Caki2 (cell line): ENCODE measurements around the gene PDE8B. TPM values are rescaled to one million over a fixed set of nuclear protein-coding genes. Genes with fewer than 3 reads are reported as not detected.
A peak's percentile ranks its signal among the peaks of the same experiment; 100 is the strongest.
"Not testable (repeated sequence)": the region's sequence is repeated elsewhere in the genome, so short reads cannot be mapped to it uniquely, and the experiment has no call there.

ENCODE experiments used
- DNase-seq: peaks from one replicate; pipeline ENCODE4 v3.0.0-alpha.2; 2015; ENCODE audit warnings: low read depth
- in situ Hi-C: cut with HindIII; loops from 2 replicates; pipeline ENCODE4 v1.10.0; 2016; ENCODE audit warnings: low sequenced_read_pairs, low pct_unique_long_range_greater_than_20kb, mixed read lengths
- total RNA-seq: library from RNA; depleted of rRNA; stranded (reverse); fragments of >200 nt; shearing (Covaris generic); gene quantifications from 2 replicates; pipeline ENCODE4 v1.2.3, GENCODE V29; 2014; ENCODE audit warnings: low replicate concordance; rRNA removed

PDE8B gene
- total RNA-seq, 1 experiment from 2014 or later = not detected

DNA sequence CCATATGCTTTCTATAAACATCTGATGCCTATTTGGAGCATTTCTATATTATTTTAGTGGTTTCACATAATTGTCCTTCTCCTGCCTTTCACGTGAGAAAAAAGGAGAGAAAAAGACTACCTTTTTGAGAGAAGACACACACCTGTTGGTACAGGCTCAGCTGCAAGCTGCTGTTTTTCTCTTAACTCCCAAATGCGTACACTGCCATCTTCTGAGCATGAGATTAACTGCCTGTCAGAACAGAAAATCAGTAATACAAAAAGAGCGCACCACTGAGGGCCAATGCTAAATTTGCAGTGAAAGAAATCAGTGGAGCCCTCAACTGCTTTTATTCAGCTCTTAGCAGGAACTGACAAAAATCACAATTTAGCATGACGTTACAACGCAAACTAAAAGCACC lies 226.7 kb downstream of the PDE8B start:
- DNase-seq = no peak
- in situ Hi-C loops = no loop called here

- in situ Hi-C loops = no loop called here
- no peak for DNase-seq
These were observed 227.6 kb downstream of the PDE8B start for GRCh38 chr5:77438071-77438470.

GRCh38 chr5:77443670-77444069 lies 233.2 kb downstream of the PDE8B start:
- no peak for DNase-seq

GRCh38 chr5:77444356-77444755 lies 233.9 kb downstream of the PDE8B start:
- no peak for DNase-seq
- in situ Hi-C loops = no loop called here

More at GRCh38 chr5:77443670-77444069, 233.2 kb downstream of the PDE8B start:
- in situ Hi-C loops = no loop called here

DNA sequence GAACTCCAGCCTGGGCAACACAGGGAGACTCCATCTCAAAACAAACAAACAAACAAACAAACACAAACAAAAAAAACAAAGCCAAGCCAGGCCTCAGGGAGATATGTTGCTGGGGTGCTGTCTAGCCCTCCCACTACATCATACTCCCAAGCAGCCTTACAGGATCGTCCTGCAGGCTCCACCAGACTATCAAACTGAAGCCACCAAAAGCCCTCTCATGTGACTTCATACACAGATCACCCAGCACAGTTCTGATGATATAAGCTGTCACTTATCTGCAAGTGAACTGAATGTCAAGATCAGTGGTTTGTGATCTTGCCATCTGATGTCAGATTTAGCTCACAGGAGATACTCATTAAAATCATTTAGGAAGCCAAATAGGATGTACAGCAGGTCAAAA lies 238.4 kb downstream of the PDE8B start:
- in situ Hi-C loops = no loop called here
- no peak for DNase-seq

DNA sequence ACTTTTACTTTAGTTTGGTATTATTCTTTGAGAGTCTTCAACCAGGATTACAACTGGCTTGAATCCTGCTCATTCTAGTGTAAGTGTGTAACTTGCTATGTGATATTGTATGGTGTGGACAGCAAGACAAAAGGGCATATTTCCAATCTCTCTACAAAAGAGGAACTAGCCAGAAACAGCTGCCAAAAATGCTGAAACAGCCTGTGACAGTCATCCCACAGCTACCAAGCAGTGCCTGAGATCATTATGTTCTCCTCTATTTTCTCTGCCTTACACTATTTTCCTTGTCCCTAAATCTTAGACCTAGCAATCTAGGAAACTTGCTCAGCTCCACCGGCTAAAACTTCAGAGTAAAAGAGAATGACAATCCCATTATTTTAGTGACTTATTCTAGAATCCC lies 238.8 kb downstream of the PDE8B start:
- in situ Hi-C loops = no loop called here
- no peak for DNase-seq

GRCh38 chr5:77449981-77450380 lies 239.5 kb downstream of the PDE8B start:
- no peak for DNase-seq
- in situ Hi-C loops = no loop called here

DNA sequence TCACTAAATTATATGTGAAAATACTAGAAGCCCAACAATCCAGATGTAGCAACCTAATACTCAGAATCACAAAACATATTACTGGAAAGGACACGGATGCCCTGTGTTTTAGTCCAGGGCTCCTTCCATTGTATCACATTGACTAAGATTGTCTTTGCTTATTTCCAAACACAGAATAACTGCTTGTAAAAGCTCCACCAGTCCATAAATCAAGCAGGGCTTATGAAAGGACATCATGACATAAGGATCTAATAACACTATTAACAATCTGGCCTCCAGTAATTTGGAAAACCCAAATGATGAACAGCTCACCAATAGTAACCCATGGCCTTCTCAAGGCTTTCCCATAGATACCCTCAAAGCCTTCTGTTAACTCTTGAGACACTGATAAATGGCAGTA lies 241.9 kb downstream of the PDE8B start:
- DNase-seq = no peak
- in situ Hi-C loops = no loop called here

DNA sequence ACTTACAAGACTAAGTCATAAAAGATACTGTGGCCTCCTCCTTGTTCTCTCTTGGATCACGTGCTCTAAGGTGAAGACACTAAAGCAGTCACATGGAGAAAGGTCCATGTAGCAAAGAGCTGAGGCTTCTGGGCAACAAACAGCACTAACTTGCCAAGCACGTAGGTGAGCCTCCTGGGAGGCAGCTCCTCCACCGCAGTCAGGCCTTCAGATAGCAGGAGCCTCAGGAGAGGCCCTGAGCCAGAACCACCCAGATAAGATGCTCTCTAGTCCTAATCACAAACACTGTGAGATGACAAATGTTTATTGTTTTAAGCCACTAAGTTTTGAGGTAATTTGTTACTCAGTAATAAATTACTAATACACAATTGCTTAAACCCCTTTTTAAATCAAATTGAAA lies 243.6 kb downstream of the PDE8B start:
- no peak for DNase-seq
- in situ Hi-C loops = no loop called here

DNA sequence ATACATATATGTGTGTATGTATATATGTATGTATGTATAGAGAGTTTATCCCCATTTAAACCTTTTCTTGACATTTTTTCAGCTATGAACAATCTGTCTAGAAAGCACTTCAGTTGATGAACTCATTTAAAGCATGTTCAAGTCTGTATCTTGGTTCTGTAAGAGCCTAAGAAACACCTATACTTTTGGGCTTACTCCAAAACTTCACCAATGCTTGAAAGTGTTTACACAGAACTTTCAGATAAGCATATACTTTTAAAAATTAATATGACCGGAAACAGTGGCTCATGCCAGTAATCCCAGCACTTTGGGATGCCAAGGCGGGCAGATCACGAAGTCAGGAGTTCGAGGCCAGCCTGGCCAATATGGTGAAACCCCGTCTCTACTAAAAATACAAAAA lies 250.8 kb downstream of the PDE8B start:
- in situ Hi-C loops = no loop called here

GRCh38 chr5:77463905-77464304 lies 253.4 kb downstream of the PDE8B start:
- DNase-seq = no peak
- in situ Hi-C loops = no loop called here

More for the DNA sequence above, 250.8 kb downstream of the PDE8B start:
- DNase-seq = no peak

DNA sequence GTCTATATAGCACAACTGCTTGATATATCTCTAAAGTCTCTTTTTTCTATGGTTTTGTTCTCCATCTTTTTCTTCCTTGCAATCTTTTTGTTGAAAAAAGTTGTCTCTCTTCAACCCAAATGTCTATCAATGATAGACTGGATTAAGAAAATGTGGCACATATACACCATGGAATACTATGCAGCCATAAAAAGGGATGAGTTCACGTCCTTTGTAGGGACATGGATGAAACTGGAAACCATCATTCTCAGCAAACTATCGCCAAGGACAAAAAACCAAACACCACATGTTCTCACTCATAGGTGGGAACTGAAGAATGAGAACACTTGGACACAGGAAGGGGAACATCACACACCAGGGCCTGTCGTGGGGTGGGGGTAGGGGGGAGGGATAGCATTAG lies 258.4 kb downstream of the PDE8B start:
- in situ Hi-C loops, DNase-seq: not testable (repeated sequence)

GRCh38 chr5:77475041-77475440 lies 264.6 kb downstream of the PDE8B start:
- peak; percentile 8 for DNase-seq
- in situ Hi-C loops = not testable (repeated sequence)

Other genes starting within 250 kb of the PDE8B start
- 15.9 and 18.3 TPM in 2 replicates for gene AGGF1, start 180.3 kb upstream of the PDE8B start, total RNA-seq
- gene ZBED3, start 123.4 kb upstream of the PDE8B start, total RNA-seq = 0.14 TPM in 1 of 2 replicates, not detected in the other